ENCODE measurements around the gene ZSCAN23. TPM values are rescaled to one million over a fixed set of nuclear protein-coding genes. Genes with fewer than 3 reads are reported as not detected.
A peak's percentile ranks its signal among the peaks of the same experiment; 100 is the strongest.

ZSCAN23 gene
- total RNA-seq, 1 donor from 2014 or later, result 2.1 TPM

GRCh38 chr6:28390688-28391087, 52.6 kb downstream of the ZSCAN23 start:
- Mint-ChIP-seq H3K4me3 (ENCODE audit: unreplicated experiment) (no peak overlapping the region), H3K27ac (ENCODE audit: unreplicated experiment) (no peak overlapping the region), H3K4me1 (ENCODE audit: low read depth) (peaks cover 8% of the 10 kb centered on the region), H3K36me3 (ENCODE audit: low read depth) (peaks cover 49% of the 10 kb centered on the region), H3K27me3 (ENCODE audit: low read depth) (no peaks in the 10 kb centered on the region), H3K9me3 (ENCODE audit: low read depth) (no peaks in the 10 kb centered on the region)
- DNase-seq (ENCODE audit: low spot score), result no peak
- no peak for TF ChIP-seq CTCF (IDR thresholded peaks at IDR 0.05)

GRCh38 chr6:28384143-28384533, 59.2 kb downstream of the ZSCAN23 start:
- no peak for DNase-seq (ENCODE audit: low spot score)
- Mint-ChIP-seq H3K4me1 (ENCODE audit: low read depth) (peaks cover 9% of the 10 kb centered on the region), H3K9me3 (ENCODE audit: low read depth) (peaks cover 7% of the 10 kb centered on the region), H3K36me3 (ENCODE audit: low read depth) (peaks cover 33% of the 10 kb centered on the region), H3K27me3 (ENCODE audit: low read depth) (no peaks in the 10 kb centered on the region), H3K4me3 (ENCODE audit: unreplicated experiment) (no peak overlapping the region), H3K27ac (ENCODE audit: unreplicated experiment) (no peak overlapping the region)
- no peak for TF ChIP-seq CTCF (IDR thresholded peaks at IDR 0.05)

GRCh38 chr6:28383235-28384142, 59.8 kb downstream of the ZSCAN23 start:
- peak; percentile 71 for TF ChIP-seq CTCF (IDR thresholded peaks at IDR 0.05)
- H3K27ac Mint-ChIP-seq (ENCODE audit: unreplicated experiment), result peak overlapping the region; percentile 77
- peak; percentile 91 for DNase-seq (ENCODE audit: low spot score)
- H3K9me3 Mint-ChIP-seq (ENCODE audit: low read depth), result peaks cover 7% of the 10 kb centered on the region
- H3K27me3 Mint-ChIP-seq (ENCODE audit: low read depth), result no peaks in the 10 kb centered on the region
- H3K36me3 Mint-ChIP-seq (ENCODE audit: low read depth), result peaks cover 29% of the 10 kb centered on the region
- H3K4me3 Mint-ChIP-seq (ENCODE audit: unreplicated experiment), result peak overlapping the region; percentile 68
- peaks cover 9% of the 10 kb centered on the region for H3K4me1 Mint-ChIP-seq (ENCODE audit: low read depth)

Other genes starting within 250 kb of the ZSCAN23 start
- 12.1 to 13.0 TPM (median 12.8 TPM) in 3 replicates for gene ZSCAN9, start 218.2 kb downstream of the ZSCAN23 start, total RNA-seq
- gene ZKSCAN4, start 191.2 kb downstream of the ZSCAN23 start, total RNA-seq, result 4.8 to 7.1 TPM (median 5.1 TPM) in 3 replicates
- not detected in 3 replicates for gene NKAPL, start 184.2 kb downstream of the ZSCAN23 start, total RNA-seq
- 12.6 to 18.9 TPM (median 14.8 TPM) in 3 replicates for gene ZSCAN26, start 176.3 kb downstream of the ZSCAN23 start, total RNA-seq
- gene PGBD1, start 161.9 kb downstream of the ZSCAN23 start, total RNA-seq, result 7.6 to 9.9 TPM (median 8.5 TPM) in 3 replicates
- gene ZSCAN31, start 107.3 kb downstream of the ZSCAN23 start, total RNA-seq, result 1.8 to 2.6 TPM (median 2.0 TPM) in 3 replicates
- 4.9 to 7.8 TPM (median 5.5 TPM) in 3 replicates for gene ZKSCAN3, start 93.5 kb downstream of the ZSCAN23 start, total RNA-seq
- gene ZSCAN12, start 43.7 kb downstream of the ZSCAN23 start, total RNA-seq, result 3.7 to 5.1 TPM (median 4.1 TPM) in 3 replicates
- gene GPX6, start 72.3 kb upstream of the ZSCAN23 start, total RNA-seq, result not detected in 3 replicates
- not detected in 3 replicates for gene GPX5, start 82.4 kb upstream of the ZSCAN23 start, total RNA-seq